Stimulated activated CD4-positive, alpha-beta T cell treated with anti-CD3 and anti-CD28 coated beads, Interleukin-4, amount 100 ng/mL, for 1 hour (primary cell): ENCODE results near the gene SOX13.
A peak's percentile ranks its signal among the peaks of the same experiment; 100 is the strongest.

Experiments used
- DNase-seq: peaks from one replicate; pipeline ENCODE4 v3.0.0-alpha.2; 2020

Gene SOX13

GRCh38 chr1:204154568-204155255, 81.8 kb downstream of the SOX13 start:
- DNase-seq = no peak

DNA sequence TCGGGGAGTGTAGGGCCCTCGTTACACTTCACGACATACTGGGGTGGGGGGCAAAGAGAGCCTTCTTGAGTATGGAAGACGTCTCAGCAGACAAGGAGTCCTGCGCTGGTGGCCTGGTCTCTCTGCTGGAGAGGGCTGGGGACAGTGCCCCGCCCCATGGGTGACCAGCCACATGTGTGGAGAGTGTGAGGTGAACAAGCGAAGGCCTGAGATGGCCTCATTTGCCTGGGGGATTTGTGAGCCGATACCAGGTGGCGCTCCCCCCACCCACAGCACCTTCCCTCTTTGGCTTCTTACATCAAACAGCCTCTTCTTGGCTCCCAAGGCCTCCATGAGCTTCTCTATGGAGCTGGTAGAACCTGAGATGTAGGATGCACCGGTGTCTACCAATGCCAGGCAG, 83.0 kb downstream of the SOX13 start:
- DNase-seq = no peak

GRCh38 chr1:204157962-204158361, 85.0 kb downstream of the SOX13 start:
- no peak for DNase-seq

- DNase-seq = no peak
Observed at GRCh38 chr1:204161609-204162493, 88.9 kb downstream of the SOX13 start.

- DNase-seq = peak; percentile 82
Observed at GRCh38 chr1:204162494-204163074, 89.7 kb downstream of the SOX13 start.

GRCh38 chr1:204166219-204166618, 93.3 kb downstream of the SOX13 start, which contains the start of gene REN:
TSS of gene REN (minus strand) at chr1:204166337. CDS start at chr1:204166293, 44 bp downstream.
- no peak for DNase-seq

DNA sequence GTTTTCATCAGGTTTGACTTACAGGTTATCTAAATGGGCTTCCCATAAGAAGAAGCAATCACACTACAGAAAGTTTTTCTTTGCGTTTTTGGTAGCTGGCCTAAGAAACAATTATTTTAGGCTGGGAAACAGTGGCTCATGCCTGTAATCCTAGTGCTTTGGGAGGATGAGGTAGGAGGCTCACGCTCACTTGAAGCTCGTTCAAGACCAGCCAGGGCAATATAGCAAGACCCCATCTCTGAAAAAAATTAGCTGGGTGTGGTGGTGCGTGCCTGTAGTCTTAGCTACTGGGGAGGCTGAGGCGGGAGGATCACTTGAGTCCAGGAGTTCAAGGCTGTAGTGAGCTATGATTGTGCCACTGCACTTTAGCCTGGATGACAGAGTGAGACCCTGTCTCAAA, 94.8 kb downstream of the SOX13 start:
- DNase-seq = no peak

DNA sequence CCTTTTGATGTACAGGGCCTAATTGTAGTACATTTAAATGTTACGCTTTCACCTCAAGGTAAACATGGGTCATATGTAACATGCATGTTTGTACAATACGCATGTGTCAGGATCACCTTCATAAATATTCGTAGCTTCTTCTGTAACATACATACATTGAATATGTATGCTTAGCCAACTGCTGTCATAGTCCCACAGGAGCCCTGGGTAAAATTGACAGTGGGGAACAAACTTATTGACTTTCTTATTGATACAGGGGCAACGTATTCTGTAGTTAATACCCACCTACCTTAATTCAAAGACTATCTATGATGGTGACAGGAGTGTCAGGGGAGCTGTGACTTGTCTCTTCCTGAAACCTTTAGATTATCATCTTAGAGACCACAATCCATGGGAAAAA, 96.9 kb downstream of the SOX13 start:
- DNase-seq = no peak

GRCh38 chr1:204170494-204171155, 97.7 kb downstream of the SOX13 start:
- no peak for DNase-seq

DNA sequence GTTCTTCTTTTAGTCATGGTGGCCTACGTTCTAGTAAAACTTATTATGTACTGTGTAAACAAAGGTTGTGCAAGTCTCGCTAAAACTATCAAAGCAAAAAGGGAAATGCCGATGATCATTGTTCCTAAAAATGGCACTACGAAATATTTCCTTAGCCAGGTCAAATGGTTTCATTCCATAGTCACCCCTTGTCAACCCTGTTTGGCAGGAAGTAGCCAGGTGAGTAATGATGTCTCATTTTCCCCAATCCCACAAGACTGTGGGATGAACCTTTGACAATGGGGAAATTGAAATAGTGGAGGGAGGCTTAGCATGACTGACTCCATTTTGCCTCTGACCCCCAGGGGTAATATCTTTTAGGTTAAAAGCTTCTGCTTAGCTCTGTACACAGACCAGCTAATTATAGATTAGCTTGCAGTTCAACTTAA, 98.8 kb downstream of the SOX13 start:
- no peak for DNase-seq

GRCh38 chr1:204172404-204173029, 99.6 kb downstream of the SOX13 start:
- DNase-seq = no peak

- DNase-seq = no peak
Observed at GRCh38 chr1:204174958-204175357, 102.0 kb downstream of the SOX13 start.

GRCh38 chr1:204176049-204176448, 103.1 kb downstream of the SOX13 start:
- DNase-seq = no peak

DNA sequence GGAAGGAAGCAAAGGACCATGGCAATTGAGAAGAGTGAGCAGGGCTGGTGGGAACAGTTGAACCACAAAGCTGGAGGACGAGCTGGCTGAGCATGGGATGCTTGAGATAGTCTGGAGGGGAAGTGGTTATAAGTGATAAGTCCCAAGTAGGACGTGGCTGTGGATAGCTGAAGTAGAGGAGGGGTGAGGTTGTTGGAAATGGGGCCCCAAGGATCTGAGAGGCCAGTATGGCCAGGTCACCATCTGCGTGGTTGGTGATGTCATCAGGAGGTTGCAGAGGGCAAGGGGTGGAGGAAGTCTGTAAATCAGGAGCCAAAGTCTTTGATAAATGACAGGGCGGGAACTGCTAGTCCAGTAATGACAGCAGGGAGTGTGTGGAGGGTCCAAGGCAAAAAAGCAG, 104.2 kb downstream of the SOX13 start:
- no peak for DNase-seq
